PFSK-1 (cell line): ENCODE measurements around the gene C17orf114.

Experiments
- FOXP2 ChIP-seq: optimal IDR thresholded peaks from 2 replicates; pipeline ENCODE3; 2011; ENCODE audit warnings: borderline replicate concordance, control low read depth, inconsistent platforms; ENCODE audit not compliant: insufficient read depth; ENCODE audit errors: extremely low read length, extremely low read depth
- POLR2AphosphoS5 ChIP-seq: IDR thresholded peaks from 2 replicates; pipeline ENCODE4 v1.6.1; 2012; ENCODE audit warnings: low read depth, mild to moderate bottlenecking, control low read depth, low read length, moderate library complexity
- SIN3A ChIP-seq: IDR thresholded peaks from 2 replicates; pipeline ENCODE4 v1.6.1; 2012; ENCODE audit warnings: mild to moderate bottlenecking, low read length, moderate library complexity, borderline replicate concordance; ENCODE audit not compliant: insufficient read depth
- TAF1 ChIP-seq: IDR thresholded peaks from 2 replicates; pipeline ENCODE4 v1.6.1; 2012; ENCODE audit warnings: low read length, control low read depth, borderline replicate concordance; ENCODE audit not compliant: insufficient read depth
- TF ChIP-seq, protein P1 (sequence below), 2 experiments: IDR thresholded peaks; 2 replicates each; pipeline versions ENCODE4 v1.6.1 to v1.8.0; 2011 to 2012; ENCODE audit warnings: low read depth in 2 of 2, low read length in 2 of 2, control low read depth in 1 of 2, inconsistent platforms in 1 of 2, mild to moderate bottlenecking in 1 of 2, moderate library complexity in 1 of 2; ENCODE audit not compliant: insufficient read depth in 1 of 2

C17orf114 gene

DNA sequence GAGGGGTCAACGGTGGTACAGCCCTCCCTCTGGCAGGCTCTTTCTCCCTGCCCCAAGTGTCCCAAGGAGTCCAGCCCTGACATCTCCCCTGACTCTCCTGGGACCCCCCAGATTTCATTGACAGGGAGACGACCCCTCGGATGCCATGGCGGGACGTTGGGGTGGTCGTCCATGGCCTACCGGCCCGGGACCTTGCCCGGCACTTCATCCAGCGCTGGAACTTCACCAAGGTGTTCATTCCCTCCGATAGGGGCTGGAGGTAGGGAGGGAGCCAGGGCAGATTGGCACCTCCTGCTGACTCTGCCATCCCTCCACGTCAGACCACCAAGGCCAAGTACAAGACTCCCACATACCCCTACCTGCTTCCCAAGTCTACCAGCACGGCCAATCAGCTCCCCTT is 14.7 kb upstream of the C17orf114 start:
- TF ChIP-seq POLR2AphosphoS5 (no peak), SIN3A (no peak)

DNA sequence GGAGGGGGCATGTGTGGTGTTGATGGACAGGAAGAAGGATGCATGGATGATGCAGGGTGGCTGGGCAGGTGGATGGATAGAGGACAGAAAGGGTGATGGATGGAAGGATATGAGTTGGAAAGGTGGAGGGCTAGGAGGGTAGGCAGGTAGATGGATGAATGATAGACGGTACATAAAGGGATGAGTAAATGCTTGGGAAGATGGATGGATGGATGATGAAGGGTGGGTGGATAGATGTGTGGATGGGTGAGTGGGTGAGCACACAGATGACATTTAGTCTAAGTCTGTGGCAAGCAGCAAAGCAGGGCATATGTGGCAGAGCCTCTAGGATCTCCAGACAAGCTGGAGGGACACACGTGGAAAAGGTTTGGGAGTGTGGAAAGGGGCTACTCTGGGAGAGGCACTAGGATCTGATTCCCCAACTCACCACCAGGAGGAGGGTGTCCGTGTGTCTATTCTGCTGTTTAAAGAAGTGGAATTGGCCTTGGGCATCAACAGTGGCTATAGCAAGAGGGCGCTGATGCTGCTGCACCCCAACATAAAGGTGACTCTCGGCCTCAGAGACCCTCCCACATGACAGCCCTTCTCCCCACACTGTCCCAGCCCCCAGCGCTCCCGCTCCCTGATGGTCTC is 13.0 kb upstream of the C17orf114 start:
- TF ChIP-seq POLR2AphosphoS5 (no peak), FOXP2 (no peak), TAF1 (no peak), SIN3A (no peak)
- TF ChIP-seq, protein P1, sequence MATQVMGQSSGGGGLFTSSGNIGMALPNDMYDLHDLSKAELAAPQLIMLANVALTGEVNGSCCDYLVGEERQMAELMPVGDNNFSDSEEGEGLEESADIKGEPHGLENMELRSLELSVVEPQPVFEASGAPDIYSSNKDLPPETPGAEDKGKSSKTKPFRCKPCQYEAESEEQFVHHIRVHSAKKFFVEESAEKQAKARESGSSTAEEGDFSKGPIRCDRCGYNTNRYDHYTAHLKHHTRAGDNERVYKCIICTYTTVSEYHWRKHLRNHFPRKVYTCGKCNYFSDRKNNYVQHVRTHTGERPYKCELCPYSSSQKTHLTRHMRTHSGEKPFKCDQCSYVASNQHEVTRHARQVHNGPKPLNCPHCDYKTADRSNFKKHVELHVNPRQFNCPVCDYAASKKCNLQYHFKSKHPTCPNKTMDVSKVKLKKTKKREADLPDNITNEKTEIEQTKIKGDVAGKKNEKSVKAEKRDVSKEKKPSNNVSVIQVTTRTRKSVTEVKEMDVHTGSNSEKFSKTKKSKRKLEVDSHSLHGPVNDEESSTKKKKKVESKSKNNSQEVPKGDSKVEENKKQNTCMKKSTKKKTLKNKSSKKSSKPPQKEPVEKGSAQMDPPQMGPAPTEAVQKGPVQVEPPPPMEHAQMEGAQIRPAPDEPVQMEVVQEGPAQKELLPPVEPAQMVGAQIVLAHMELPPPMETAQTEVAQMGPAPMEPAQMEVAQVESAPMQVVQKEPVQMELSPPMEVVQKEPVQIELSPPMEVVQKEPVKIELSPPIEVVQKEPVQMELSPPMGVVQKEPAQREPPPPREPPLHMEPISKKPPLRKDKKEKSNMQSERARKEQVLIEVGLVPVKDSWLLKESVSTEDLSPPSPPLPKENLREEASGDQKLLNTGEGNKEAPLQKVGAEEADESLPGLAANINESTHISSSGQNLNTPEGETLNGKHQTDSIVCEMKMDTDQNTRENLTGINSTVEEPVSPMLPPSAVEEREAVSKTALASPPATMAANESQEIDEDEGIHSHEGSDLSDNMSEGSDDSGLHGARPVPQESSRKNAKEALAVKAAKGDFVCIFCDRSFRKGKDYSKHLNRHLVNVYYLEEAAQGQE (IDR thresholded peaks at IDR 0.05; ENCODE audit: insufficient read depth in 1 of 2, low read depth in 2 of 2, low read length in 2 of 2), result no peak

DNA sequence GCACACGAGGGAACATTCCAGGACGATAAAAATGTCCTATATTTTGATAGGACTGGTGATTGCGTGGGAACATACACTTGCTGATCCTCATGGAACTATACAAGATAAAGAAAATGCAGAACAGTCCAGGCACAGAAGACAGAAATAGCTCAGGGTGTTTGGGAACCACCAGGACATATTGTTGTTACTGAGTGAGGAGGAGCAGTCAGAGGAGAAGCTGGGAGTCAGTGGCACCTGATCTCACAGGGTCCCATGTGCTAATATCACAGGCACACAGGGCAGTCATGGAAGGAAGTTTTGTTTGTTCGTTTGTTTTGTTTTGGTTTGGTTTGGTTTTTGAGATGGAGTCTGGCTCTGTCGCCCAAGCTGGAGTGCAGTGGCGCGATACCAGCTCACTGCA is 10.6 kb upstream of the C17orf114 start:
- no peak for TF ChIP-seq SIN3A
- no peak for TF ChIP-seq POLR2AphosphoS5
- no peak for TF ChIP-seq TAF1
- no peak for TF ChIP-seq FOXP2
- TF ChIP-seq, protein P1 (IDR thresholded peaks at IDR 0.05; ENCODE audit: insufficient read depth in 1 of 2, low read depth in 2 of 2, low read length in 2 of 2), result no peak

DNA sequence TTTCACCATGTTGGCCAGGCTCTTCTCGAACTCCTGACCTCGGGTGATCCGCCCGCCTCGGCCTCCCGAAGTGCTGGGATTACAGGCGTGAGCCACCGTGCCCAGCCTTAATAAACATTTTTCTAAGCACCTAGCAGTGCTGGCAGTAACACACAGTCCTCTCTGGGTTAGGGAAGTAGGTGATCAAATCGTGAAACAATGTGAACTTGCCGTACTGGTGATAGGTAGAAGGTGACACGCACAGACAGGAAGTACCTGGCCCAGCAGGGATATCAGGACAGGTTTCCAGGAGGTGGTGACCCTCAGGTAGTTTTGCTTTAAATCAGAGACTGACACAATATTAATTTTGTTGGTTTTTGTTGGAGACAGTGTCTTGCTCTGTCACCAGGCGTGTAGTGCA is 9.3 kb upstream of the C17orf114 start:
- TF ChIP-seq TAF1 (no peak), FOXP2 (no peak)

DNA sequence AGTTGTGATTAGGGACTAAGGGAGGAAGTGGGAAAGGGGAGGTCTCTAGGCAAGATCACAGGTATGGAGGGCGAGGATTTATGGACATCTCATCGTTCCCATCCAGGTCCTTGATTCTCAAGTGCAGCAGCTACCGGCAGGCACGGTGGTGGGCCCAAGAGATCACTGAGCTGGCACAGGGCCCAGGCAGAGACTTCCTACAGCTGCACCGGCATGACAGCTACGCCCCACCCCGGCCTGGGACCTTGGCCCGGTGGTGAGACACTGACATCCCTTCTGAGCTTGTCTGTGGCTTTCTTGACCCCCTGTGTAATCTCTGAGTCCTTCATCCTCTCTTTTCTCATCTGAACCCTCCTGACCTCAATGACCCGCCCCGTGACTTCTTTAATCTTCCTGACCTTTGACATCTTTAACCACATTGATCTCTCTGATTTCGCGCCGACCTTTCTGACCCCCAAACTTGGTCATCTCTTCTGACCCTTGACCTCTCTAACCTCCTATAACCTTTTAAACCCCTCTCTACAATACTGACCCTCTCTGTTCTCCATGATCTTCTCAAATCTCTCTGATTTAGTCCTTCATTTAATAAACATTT is 8.7 kb upstream of the C17orf114 start:
- no peak for TF ChIP-seq FOXP2
- no peak for TF ChIP-seq POLR2AphosphoS5
- TF ChIP-seq SIN3A, result no peak
- TF ChIP-seq, protein P1 (IDR thresholded peaks at IDR 0.05; ENCODE audit: insufficient read depth in 1 of 2, low read depth in 2 of 2, low read length in 2 of 2), result no peak
- no peak for TF ChIP-seq TAF1

DNA sequence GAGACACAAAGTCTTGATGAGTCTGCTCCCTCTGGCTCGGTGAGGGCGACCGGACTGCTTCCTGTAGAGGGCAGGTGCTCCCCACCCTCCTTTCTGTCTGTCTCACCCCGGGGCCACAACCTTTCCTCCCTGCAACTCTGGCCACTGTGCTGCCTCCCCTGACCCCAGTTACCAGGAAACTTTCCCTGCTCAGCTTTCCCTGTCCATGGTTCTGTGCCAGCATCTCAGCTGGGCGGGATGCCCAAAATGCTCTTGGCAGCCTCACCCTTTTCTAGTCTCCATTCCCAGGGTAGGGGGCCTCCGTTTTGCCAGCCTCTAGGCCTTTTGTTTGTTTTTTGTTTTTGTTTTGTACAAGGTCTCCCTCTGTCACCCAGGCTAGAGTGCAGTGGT is 6.2 kb upstream of the C17orf114 start:
- TF ChIP-seq, protein P1 (IDR thresholded peaks at IDR 0.05; ENCODE audit: insufficient read depth in 1 of 2, low read depth in 2 of 2, low read length in 2 of 2), result peak; percentile 58 to 81; a peak in 3 of 4 replicates
- no peak for TF ChIP-seq FOXP2
